HCT116 (cell line): ENCODE measurements around the gene SHC2. TPM values are rescaled to one million over a fixed set of nuclear protein-coding genes. Genes with fewer than 3 reads are reported as not detected.

ENCODE experiments used
- ATAC-seq: fragments of 200-7000 bp; cut with Tn5 transposase; 2 replicates; pipeline ENCODE4 v1.9.1; 2020; ENCODE audit warnings: mild to moderate bottlenecking, moderate library complexity
- BruUV-seq: library from RNA; stranded (reverse); fragments of 400-500 nt; replicated peaks from 2 replicates; lab custom pipeline; 2021; lab: Mats Ljungman, UMichigan
- CTCF ChIA-PET: fragments of 300-600 bp; sonication (Branson Sonifier 250); formaldehyde crosslinking; loops from one replicate; lab custom pipeline; 2021; ENCODE audit warnings: antibody characterized with exemption; lab: Charles Lee
- POLR2A ChIA-PET: fragments of 300-600, 350-600 bp; sonication (Branson Sonifier 250); formaldehyde crosslinking; loops from one replicate; lab custom pipeline; 2021; ENCODE audit warnings: antibody characterized with exemption; lab: Charles Lee
- RAD21 ChIA-PET, 2 experiments: fragments of 300-600 bp; sonication (Branson Sonifier 250); formaldehyde crosslinking; loops; one replicate each; lab custom pipeline; 2023; ENCODE audit warnings: low total read pairs in 2 of 2; ENCODE audit not compliant: uncharacterized antibody in 2 of 2, unreplicated experiment in 2 of 2, low non-redundant PET in 1 of 2; lab: Charles Lee
- DNase-seq: peaks from one replicate; pipeline ENCODE4 v3.0.0-alpha.2; 2010; ENCODE audit warnings: low read depth, low spot score
- H2AFZ ChIP-seq: fragments of 200-600 bp; shearing (Covaris generic), sonication (generic); 2 replicates; pipeline ENCODE4 v1.6.1; 2017; ENCODE audit warnings: low read depth, mixed run types, mixed read lengths, antibody characterized with exemption, low read length; ENCODE audit not compliant: poor library complexity, severe bottlenecking
- H3K27ac ChIP-seq: 2 replicates; pipeline ENCODE4 v1.5.1; 2012; ENCODE audit warnings: low read depth, low read length
- H3K27me3 ChIP-seq: fragments of 200-600 bp; sonication (generic); 2 replicates; pipeline ENCODE4 v1.6.1; 2016; ENCODE audit warnings: mixed run types, low read length, mixed read lengths; ENCODE audit not compliant: insufficient read depth
- H3K36me3 ChIP-seq, 2 experiments: fragments of 200-500 bp in 1 of 2; fragments of 200-600 bp in 1 of 2; sonication (Bioruptor generic) in 1 of 2; sonication (generic) in 1 of 2; 2 replicates each; pipeline versions ENCODE4 v1.5.1 to v1.6.1; 2014 to 2016; ENCODE audit warnings: low read length in 2 of 2, inconsistent platforms in 1 of 2, mixed read lengths in 1 of 2, mixed run types in 1 of 2; ENCODE audit not compliant: insufficient read depth in 2 of 2, control insufficient read depth in 1 of 2
- H3K4me1 ChIP-seq, 2 experiments: fragments of 200-600 bp in 1 of 2; sonication (generic) in 1 of 2; 2 replicates each; pipeline versions ENCODE4 v1.5.1 to v1.6.1; 2012 to 2017; ENCODE audit warnings: low read length in 2 of 2, inconsistent platforms in 1 of 2, mild to moderate bottlenecking in 1 of 2, mixed read lengths in 1 of 2, mixed run types in 1 of 2, moderate library complexity in 1 of 2; ENCODE audit not compliant: insufficient read depth in 2 of 2, control insufficient read depth in 1 of 2
- H3K4me2 ChIP-seq: fragments of 200-600 bp; sonication (generic); 2 replicates; pipeline ENCODE4 v1.6.1; 2017; ENCODE audit warnings: mixed run types, low read length, mixed read lengths
- H3K4me3 ChIP-seq, 2 experiments: fragments of 200-600 bp in 1 of 2; sonication (generic) in 1 of 2; replicated peaks in 1 of 2; 2 replicates each; pipeline ENCODE4 v1.5.1; 2011 to 2016; ENCODE audit warnings: low read length in 2 of 2, control low read depth in 1 of 2, low read depth in 1 of 2, mild to moderate bottlenecking in 1 of 2, mixed read lengths in 1 of 2, mixed run types in 1 of 2
- H3K79me2 ChIP-seq: fragments of 200-600 bp; sonication (generic); 2 replicates; pipeline ENCODE4 v1.6.1; 2017; ENCODE audit warnings: mild to moderate bottlenecking, mixed run types, low read length, moderate library complexity, mixed read lengths; ENCODE audit not compliant: insufficient read depth
- H3K9ac ChIP-seq: fragments of 200-600 bp; sonication (generic); 2 replicates; pipeline ENCODE4 v1.6.1; 2016; ENCODE audit warnings: low read length, mixed read lengths
- H3K9me2 ChIP-seq: fragments of 200-600 bp; sonication (generic), shearing (Covaris generic); 2 replicates; pipeline ENCODE4 v1.6.1; 2017; ENCODE audit warnings: mixed run types, mild to moderate bottlenecking, moderate library complexity; ENCODE audit not compliant: insufficient read depth
- H3K9me3 ChIP-seq, 2 experiments: fragments of 200-500 bp in 1 of 2; fragments of 200-600 bp in 1 of 2; sonication (Bioruptor generic) in 1 of 2; sonication (generic) in 1 of 2; 2 replicates each; pipeline ENCODE4 v1.6.1; 2014 to 2017; ENCODE audit warnings: low read length in 2 of 2, mixed read lengths in 2 of 2, inconsistent platforms in 1 of 2, low read depth in 1 of 2, mild to moderate bottlenecking in 1 of 2, mixed run types in 1 of 2, moderate library complexity in 1 of 2; ENCODE audit not compliant: control insufficient read depth in 1 of 2, insufficient read depth in 1 of 2
- H4K20me1 ChIP-seq: fragments of 200-600 bp; sonication (generic), shearing (Covaris generic); 2 replicates; pipeline ENCODE4 v1.6.1; 2017; ENCODE audit warnings: mixed run types, mild to moderate bottlenecking, moderate library complexity; ENCODE audit not compliant: insufficient read depth
- CBX3 ChIP-seq: IDR thresholded peaks from 2 replicates; pipeline ENCODE4 v1.6.1; 2012; ENCODE audit warnings: low read depth
- EGR1 ChIP-seq: IDR thresholded peaks from 2 replicates; pipeline ENCODE4 v1.6.1; 2012; ENCODE audit warnings: low read depth
- EZH2 ChIP-seq: fragments of 200-600 bp; sonication (generic); IDR thresholded peaks from 2 replicates; pipeline ENCODE4 v1.6.1; 2017; ENCODE audit warnings: antibody characterized with exemption, mixed run types
- EZH2phosphoT487 ChIP-seq: fragments of 200-600 bp; IDR thresholded peaks from 2 replicates; pipeline ENCODE4 v1.6.1; 2018; ENCODE audit warnings: antibody characterized with exemption, borderline replicate concordance
- FOSL1 ChIP-seq: IDR thresholded peaks from 2 replicates; pipeline ENCODE4 v1.6.1; 2012; ENCODE audit warnings: low read depth
- JUND ChIP-seq: IDR thresholded peaks from 2 replicates; pipeline ENCODE4 v1.6.1; 2012
- POLR2A ChIP-seq: IDR thresholded peaks from 2 replicates; pipeline ENCODE4 v1.7.0; 2011; ENCODE audit warnings: borderline replicate concordance; ENCODE audit not compliant: insufficient read depth, insufficient read length; ENCODE audit errors: extremely low read depth
- POLR2AphosphoS5 ChIP-seq: IDR thresholded peaks from 2 replicates; pipeline ENCODE4 v1.6.1; 2011; ENCODE audit warnings: mild to moderate bottlenecking, low read depth, low read length, moderate library complexity
- RAD21 ChIP-seq: IDR thresholded peaks from 2 replicates; pipeline ENCODE4 v1.6.1; 2012; ENCODE audit warnings: low read depth, mild to moderate bottlenecking
- SIN3A ChIP-seq: IDR thresholded peaks from 2 replicates; pipeline ENCODE4 v1.6.1; 2012; ENCODE audit warnings: low read depth
- SP1 ChIP-seq: IDR thresholded peaks from 2 replicates; pipeline ENCODE4 v1.6.1; 2012; ENCODE audit warnings: low read depth
- SRF ChIP-seq: IDR thresholded peaks from 2 replicates; pipeline ENCODE4 v1.6.1; 2012; ENCODE audit warnings: low read depth
- YY1 ChIP-seq: IDR thresholded peaks from 2 replicates; pipeline ENCODE4 v1.6.1; 2011; ENCODE audit warnings: low read length, low read depth, moderate library complexity, mild to moderate bottlenecking; ENCODE audit not compliant: insufficient replicate concordance; ENCODE audit errors: extremely low read depth
- ZNF274 ChIP-seq: fragments of 200-500 bp; sonication (Bioruptor generic); IDR thresholded peaks from 2 replicates; pipeline ENCODE4 v1.6.1; 2014; ENCODE audit warnings: mild to moderate bottlenecking, low read depth, low read length, inconsistent platforms
- intact Hi-C: fragments of 100-400 bp; cut with micrococcal nuclease; formaldehyde crosslinking; loops from 2 replicates; pipeline ENCODE4 v1.10.0; 2022
- total RNA-seq: library from RNA; stranded (reverse); gene quantifications from one replicate; pipeline ENCODE4 v1.2.1, GENCODE V29; 2021; ENCODE audit not compliant: unreplicated experiment
- TF ChIP-seq, protein P1 (sequence below), 3 experiments: fragments of 200-600 bp in 1 of 3; sonication (generic) in 1 of 3; IDR thresholded peaks in 2 of 3; conservative IDR thresholded peaks in 1 of 3; 2 replicates each; pipeline ENCODE4 v1.5.1; 2012 to 2017; ENCODE audit warnings: low read depth in 2 of 3, low read length in 2 of 3, antibody characterized with exemption in 1 of 3, borderline replicate concordance in 1 of 3, control low read depth in 1 of 3, mild to moderate bottlenecking in 1 of 3, mixed read lengths in 1 of 3, mixed run types in 1 of 3, moderate library complexity in 1 of 3; ENCODE audit not compliant: insufficient read depth in 1 of 3
- TF ChIP-seq, protein P2 (sequence below): IDR thresholded peaks from 2 replicates; pipeline ENCODE4 v1.6.1; 2012
- TF ChIP-seq, protein P3 (sequence below): IDR thresholded peaks from 2 replicates; pipeline ENCODE4 v1.6.1; 2011; ENCODE audit warnings: mild to moderate bottlenecking, low read length, moderate library complexity; ENCODE audit not compliant: insufficient replicate concordance; ENCODE audit errors: extremely low read depth

SHC2 gene
- total RNA-seq, 1 experiment from 2014 or later: 2.5 TPM

DNA sequence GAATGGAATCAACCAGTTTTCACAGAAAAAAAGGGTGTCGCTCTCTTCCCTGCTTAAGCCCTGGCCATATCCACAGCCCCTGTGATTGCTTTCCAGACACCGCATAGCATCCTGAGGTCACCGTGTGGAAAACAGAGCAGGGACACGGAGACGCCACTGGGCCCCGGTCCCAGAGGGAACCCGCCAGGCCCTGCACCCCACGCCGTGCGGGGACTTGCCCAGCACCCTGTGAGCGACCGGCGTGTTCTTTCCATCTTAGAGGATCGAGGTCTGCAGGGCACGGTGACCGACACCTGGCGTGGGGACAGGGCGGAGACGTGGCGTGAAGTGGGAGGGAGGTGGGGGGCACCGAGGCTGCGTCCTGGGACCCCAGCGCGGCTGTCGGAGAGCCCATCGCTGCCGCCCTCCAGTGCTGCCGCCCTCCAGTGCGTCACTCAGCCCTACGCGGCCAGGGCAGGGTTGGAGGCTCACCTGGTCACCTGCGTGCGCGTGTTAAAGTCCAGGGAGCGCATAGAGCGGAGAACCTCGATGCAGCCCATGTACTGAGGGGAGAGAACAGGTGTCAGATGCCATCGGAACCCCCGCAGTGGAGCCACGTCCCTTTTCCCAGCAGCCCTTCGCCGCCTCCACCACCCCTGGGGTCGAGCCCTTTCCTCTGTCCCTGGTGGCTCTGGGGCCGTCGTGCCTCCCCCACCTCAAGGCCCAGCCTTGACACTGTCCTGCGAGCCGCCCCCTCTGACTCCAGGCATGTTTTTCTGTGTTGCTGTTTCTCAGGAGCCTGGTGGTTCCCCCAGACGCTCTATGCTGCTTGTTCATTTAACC, 20.2 kb downstream of the SHC2 start (continued):
- no peak for TF ChIP-seq ZNF274

DNA sequence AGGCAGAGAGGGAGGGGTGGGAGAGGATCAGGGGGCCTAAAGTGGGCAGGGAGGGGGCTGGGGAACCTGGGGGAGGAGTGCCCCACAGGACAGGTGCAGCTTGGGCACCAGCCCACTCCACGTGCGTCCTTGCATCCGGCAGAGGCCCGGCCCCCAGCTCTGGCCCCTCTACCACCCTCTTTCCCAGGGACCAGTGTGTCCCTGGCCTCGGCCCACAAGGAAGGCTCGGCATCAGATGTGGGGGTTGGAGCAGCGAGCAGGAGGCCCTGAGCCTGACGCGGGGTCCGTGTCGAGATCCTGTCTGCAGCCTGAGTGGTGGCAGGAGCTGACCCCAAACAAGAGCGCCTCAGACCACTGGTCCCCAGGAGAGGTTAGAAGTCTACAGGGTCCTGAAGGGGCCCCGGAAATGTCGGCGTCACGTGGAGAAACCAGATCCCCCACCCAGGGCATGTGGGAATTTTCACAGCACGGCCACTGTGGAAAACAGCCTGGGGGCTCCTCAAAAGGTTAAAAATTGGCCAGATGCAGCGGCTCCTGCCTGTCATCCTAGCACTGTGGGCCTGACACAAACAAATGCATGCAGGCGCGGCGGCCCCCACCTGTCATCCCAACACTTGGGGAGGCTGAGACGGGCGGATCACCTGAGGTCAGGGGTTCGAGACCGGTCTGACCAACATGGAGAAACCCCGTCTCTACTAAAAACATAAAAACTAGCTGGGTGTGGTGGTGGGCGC, 21.5 kb downstream of the SHC2 start:
- H2AFZ ChIP-seq: no peak overlapping the region
- no peak for ATAC-seq
- POLR2A ChIA-PET: no interaction called here
- H3K9me3 ChIP-seq: no peaks in the 10 kb centered on the region
- H3K27ac ChIP-seq: no peak overlapping the region
- no TSS peak for BruUV-seq
- H3K79me2 ChIP-seq: no peaks in the 10 kb centered on the region
- H4K20me1 ChIP-seq: no peaks in the 10 kb centered on the region
- H3K4me1 ChIP-seq: no peaks in the 10 kb centered on the region
- TF ChIP-seq, protein P1, sequence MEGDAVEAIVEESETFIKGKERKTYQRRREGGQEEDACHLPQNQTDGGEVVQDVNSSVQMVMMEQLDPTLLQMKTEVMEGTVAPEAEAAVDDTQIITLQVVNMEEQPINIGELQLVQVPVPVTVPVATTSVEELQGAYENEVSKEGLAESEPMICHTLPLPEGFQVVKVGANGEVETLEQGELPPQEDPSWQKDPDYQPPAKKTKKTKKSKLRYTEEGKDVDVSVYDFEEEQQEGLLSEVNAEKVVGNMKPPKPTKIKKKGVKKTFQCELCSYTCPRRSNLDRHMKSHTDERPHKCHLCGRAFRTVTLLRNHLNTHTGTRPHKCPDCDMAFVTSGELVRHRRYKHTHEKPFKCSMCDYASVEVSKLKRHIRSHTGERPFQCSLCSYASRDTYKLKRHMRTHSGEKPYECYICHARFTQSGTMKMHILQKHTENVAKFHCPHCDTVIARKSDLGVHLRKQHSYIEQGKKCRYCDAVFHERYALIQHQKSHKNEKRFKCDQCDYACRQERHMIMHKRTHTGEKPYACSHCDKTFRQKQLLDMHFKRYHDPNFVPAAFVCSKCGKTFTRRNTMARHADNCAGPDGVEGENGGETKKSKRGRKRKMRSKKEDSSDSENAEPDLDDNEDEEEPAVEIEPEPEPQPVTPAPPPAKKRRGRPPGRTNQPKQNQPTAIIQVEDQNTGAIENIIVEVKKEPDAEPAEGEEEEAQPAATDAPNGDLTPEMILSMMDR (IDR thresholded peaks at IDR 0.05 in 2 of 3, conservative IDR thresholded peaks at IDR 0.05 in 1 of 3; ENCODE audit: borderline replicate concordance in 1 of 3, insufficient read depth in 1 of 3, low read depth in 2 of 3, low read length in 2 of 3): no peak
- TF ChIP-seq POLR2AphosphoS5 (no peak), ZNF274 (no peak), SRF (no peak), SIN3A (no peak), JUND (no peak), SP1 (no peak), RAD21 (no peak), YY1 (no peak), EZH2 (no peak), POLR2A (no peak), CBX3 (no peak), EZH2phosphoT487 (no peak), EGR1 (no peak), FOSL1 (no peak)
- TF ChIP-seq, protein P2, sequence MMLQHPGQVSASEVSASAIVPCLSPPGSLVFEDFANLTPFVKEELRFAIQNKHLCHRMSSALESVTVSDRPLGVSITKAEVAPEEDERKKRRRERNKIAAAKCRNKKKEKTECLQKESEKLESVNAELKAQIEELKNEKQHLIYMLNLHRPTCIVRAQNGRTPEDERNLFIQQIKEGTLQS: no peak
- TF ChIP-seq, protein P3, sequence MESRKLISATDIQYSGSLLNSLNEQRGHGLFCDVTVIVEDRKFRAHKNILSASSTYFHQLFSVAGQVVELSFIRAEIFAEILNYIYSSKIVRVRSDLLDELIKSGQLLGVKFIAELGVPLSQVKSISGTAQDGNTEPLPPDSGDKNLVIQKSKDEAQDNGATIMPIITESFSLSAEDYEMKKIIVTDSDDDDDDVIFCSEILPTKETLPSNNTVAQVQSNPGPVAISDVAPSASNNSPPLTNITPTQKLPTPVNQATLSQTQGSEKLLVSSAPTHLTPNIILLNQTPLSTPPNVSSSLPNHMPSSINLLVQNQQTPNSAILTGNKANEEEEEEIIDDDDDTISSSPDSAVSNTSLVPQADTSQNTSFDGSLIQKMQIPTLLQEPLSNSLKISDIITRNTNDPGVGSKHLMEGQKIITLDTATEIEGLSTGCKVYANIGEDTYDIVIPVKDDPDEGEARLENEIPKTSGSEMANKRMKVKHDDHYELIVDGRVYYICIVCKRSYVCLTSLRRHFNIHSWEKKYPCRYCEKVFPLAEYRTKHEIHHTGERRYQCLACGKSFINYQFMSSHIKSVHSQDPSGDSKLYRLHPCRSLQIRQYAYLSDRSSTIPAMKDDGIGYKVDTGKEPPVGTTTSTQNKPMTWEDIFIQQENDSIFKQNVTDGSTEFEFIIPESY: no peak
- no peak overlapping the region for H3K4me2 ChIP-seq
- H3K4me3 ChIP-seq: no peak overlapping the region
- H3K36me3 ChIP-seq: no peaks in the 10 kb centered on the region
- H3K27me3 ChIP-seq: no peaks in the 10 kb centered on the region
- intact Hi-C loops: no loop called here
- CTCF ChIA-PET: no interaction called here
- RAD21 ChIA-PET: interaction anchor here in 1 of 2 experiments (0.7 kb wide), 1 partner anchor 17 kb away, joined by 4 read pairs; no protein-coding TSS in a partner anchor
- no peaks in the 10 kb centered on the region for H3K9me2 ChIP-seq
- no peak for DNase-seq
- H3K9ac ChIP-seq: no peak overlapping the region
